Ishikawa (cell line): ENCODE results near the gene KIF11.

Experiments
- CEBPB ChIP-seq: IDR thresholded peaks from 2 replicates; pipeline ENCODE4 v1.6.1; 2012
- CREB1 ChIP-seq: IDR thresholded peaks from 2 replicates; pipeline ENCODE4 v1.6.1; 2012; ENCODE audit warnings: low read depth
- EGR1 ChIP-seq: IDR thresholded peaks from 2 replicates; pipeline ENCODE4 v1.6.1; 2012
- EP300 ChIP-seq: IDR thresholded peaks from 2 replicates; pipeline ENCODE4 v1.6.1; 2012; ENCODE audit warnings: borderline replicate concordance
- FOXM1 ChIP-seq: IDR thresholded peaks from 2 replicates; pipeline ENCODE4 v1.6.1; 2012; ENCODE audit warnings: low read depth, borderline replicate concordance
- MAX ChIP-seq: IDR thresholded peaks from 2 replicates; pipeline ENCODE4 v1.6.1; 2012
- NFIC ChIP-seq: IDR thresholded peaks from 2 replicates; pipeline ENCODE4 v1.6.1; 2012
- RAD21 ChIP-seq: IDR thresholded peaks from 2 replicates; pipeline ENCODE4 v1.6.1; 2012; ENCODE audit warnings: low read depth
- REST ChIP-seq: IDR thresholded peaks from 2 replicates; pipeline ENCODE4 v1.6.1; 2012; ENCODE audit warnings: low read depth, mild to moderate bottlenecking
- TAF1 ChIP-seq: IDR thresholded peaks from 2 replicates; pipeline ENCODE4 v1.6.1; 2012; ENCODE audit warnings: low read depth, mild to moderate bottlenecking
- TCF12 ChIP-seq: IDR thresholded peaks from 2 replicates; pipeline ENCODE4 v1.6.1; 2012; ENCODE audit warnings: low read depth
- TEAD4 ChIP-seq: IDR thresholded peaks from 2 replicates; pipeline ENCODE4 v1.6.1; 2012
- USF1 ChIP-seq: IDR thresholded peaks from 2 replicates; pipeline ENCODE4 v1.6.1; 2012
- YY1 ChIP-seq: IDR thresholded peaks from 2 replicates; pipeline ENCODE4 v1.6.1; 2012; ENCODE audit warnings: low read depth
- ZBTB7A ChIP-seq: IDR thresholded peaks from 2 replicates; pipeline ENCODE4 v1.6.1; 2012; ENCODE audit warnings: low read depth

The KIF11 gene

GRCh38 chr10:92692080-92692671, 99.2 kb downstream of the KIF11 start:
- TF ChIP-seq EP300 (no peak), TEAD4 (no peak), CEBPB (no peak), MAX (no peak), USF1 (no peak), RAD21 (no peak), FOXM1 (no peak), NFIC (no peak), EGR1 (no peak), ZBTB7A (no peak), TAF1 (no peak), TCF12 (no peak), REST (no peak), YY1 (no peak), CREB1 (no peak)

GRCh38 chr10:92692697-92693533, 100.0 kb downstream of the KIF11 start:
- peak; percentile 23; the same call in 1 of the 2 replicates for TF ChIP-seq CEBPB
- TF ChIP-seq EGR1 = no peak
- no peak for TF ChIP-seq YY1

- TF ChIP-seq TAF1 (no peak), ZBTB7A (no peak), CREB1 (no peak), CEBPB (no peak), EGR1 (no peak), REST (no peak), USF1 (no peak)
Observed at GRCh38 chr10:92693534-92693893, 100.6 kb downstream of the KIF11 start.

- no peak for TF ChIP-seq TAF1
- TF ChIP-seq CEBPB = no peak
- no peak for TF ChIP-seq ZBTB7A
- TF ChIP-seq REST = no peak
- no peak for TF ChIP-seq RAD21
- TF ChIP-seq TEAD4 = no peak
- TF ChIP-seq MAX = no peak
- no peak for TF ChIP-seq EP300
- no peak for TF ChIP-seq FOXM1
- no peak for TF ChIP-seq USF1
- TF ChIP-seq NFIC = no peak
- no peak for TF ChIP-seq CREB1
- TF ChIP-seq YY1 = no peak
- TF ChIP-seq TCF12 = no peak
- no peak for TF ChIP-seq EGR1
Observed at GRCh38 chr10:92695679-92696605, 103.0 kb downstream of the KIF11 start.
